GM12878 (cell line): ENCODE data around the gene OR8J1. TPM values are rescaled to one million over a fixed set of nuclear protein-coding genes. Genes with fewer than 3 reads are reported as not detected.

Experiments
- ATAC-seq: fragments of 200-7000 bp; cut with Tn5 transposase; 3 replicates; pipeline ENCODE4 v1.9.1; 2020; ENCODE audit warnings: mild to moderate bottlenecking, moderate library complexity
- Bru-seq: library from RNA; stranded (reverse); fragments of 400-500 nt; gene quantifications from one replicate; lab custom pipeline; 2021; lab: Mats Ljungman, UMichigan
- BruChase-seq, 2 experiments: library from RNA; stranded (reverse); fragments of 400-500 nt; gene quantifications; one replicate each; lab custom pipeline; 2021; lab: Mats Ljungman, UMichigan
- BruUV-seq: library from RNA; stranded (reverse); fragments of 400-500 nt; replicated peaks from 2 replicates; lab custom pipeline; 2021; lab: Mats Ljungman, UMichigan
- CTCF ChIA-PET: fragments of 300-600 bp; sonication (Branson Sonifier 250); formaldehyde crosslinking; extraction: SDS; loops from one replicate; lab custom pipeline; 2021; ENCODE audit warnings: inconsistent platforms; lab: Yijun Ruan, JAX
- POLR2A ChIA-PET: fragments of 350-600 bp; formaldehyde crosslinking; extraction: SDS; loops from one replicate; lab custom pipeline; 2021; ENCODE audit warnings: inconsistent platforms; lab: Charles Lee
- RAD21 ChIA-PET: fragments of 300-600 bp; sonication (Branson Sonifier 250); formaldehyde crosslinking; loops from one replicate; lab custom pipeline; 2023; ENCODE audit warnings: antibody characterized with exemption; ENCODE audit not compliant: unreplicated experiment; lab: Charles Lee
- SMC1A ChIA-PET: fragments of 300-600 bp; sonication (Branson Sonifier 250); formaldehyde crosslinking; loops from one replicate; lab custom pipeline; 2023; ENCODE audit not compliant: unreplicated experiment, uncharacterized antibody; lab: Charles Lee
- DNase-seq: peaks from one replicate; pipeline ENCODE4 v3.0.0-alpha.2; 2011; ENCODE audit warnings: low read depth, low spot score
- FAIRE-seq: peaks from 3 replicates; lab custom pipeline; 2011; peaks lifted over from hg19 to GRCh38; lab: Jason Lieb, UNC
- H2AFZ ChIP-seq: 2 replicates; pipeline ENCODE4 v1.6.0; 2011; ENCODE audit warnings: low read depth, low read length, control low read depth; ENCODE audit not compliant: control insufficient read depth
- H3K27ac ChIP-seq: 2 replicates; pipeline ENCODE4 v1.5.1; 2011; ENCODE audit warnings: control low read depth; ENCODE audit not compliant: control insufficient read depth, insufficient read depth
- H3K27me3 ChIP-seq, 2 experiments: replicated peaks in 1 of 2; 2 replicates each; pipeline versions ENCODE4 v1.6.0 to v1.6.1; 2011; ENCODE audit warnings: low read length in 1 of 2; ENCODE audit not compliant: control insufficient read depth in 2 of 2, insufficient read depth in 2 of 2
- H3K36me3 ChIP-seq, 2 experiments: 2 replicates each; pipeline ENCODE4 v1.5.1; 2011; ENCODE audit warnings: low read length in 1 of 2; ENCODE audit not compliant: control insufficient read depth in 2 of 2, insufficient read depth in 2 of 2
- H3K4me1 ChIP-seq: 2 replicates; pipeline ENCODE4 v1.6.1; 2011; ENCODE audit warnings: mild to moderate bottlenecking, low read length, moderate library complexity, mixed read lengths; ENCODE audit not compliant: control insufficient read depth, insufficient read depth
- H3K4me2 ChIP-seq: 2 replicates; pipeline ENCODE4 v1.6.0; 2011; ENCODE audit warnings: control low read depth; ENCODE audit not compliant: control insufficient read depth, insufficient read depth
- H3K4me3 ChIP-seq: fragments of 200-600 bp; sonication (generic); 2 replicates; pipeline ENCODE4 v1.5.1; 2016
- H3K79me2 ChIP-seq: 2 replicates; pipeline ENCODE4 v1.6.0; 2011; ENCODE audit warnings: low read length; ENCODE audit not compliant: control insufficient read depth, insufficient read depth
- H3K9ac ChIP-seq: 2 replicates; pipeline ENCODE4 v1.8.0; 2011; ENCODE audit warnings: low read length, control low read depth, mixed read lengths; ENCODE audit not compliant: control insufficient read depth, insufficient read depth
- H3K9me3 ChIP-seq: replicated peaks from 3 replicates; pipeline ENCODE4 v1.5.1; 2011; ENCODE audit warnings: mild to moderate bottlenecking, low read length; ENCODE audit not compliant: control insufficient read depth, insufficient read depth
- H4K20me1 ChIP-seq: 2 replicates; pipeline ENCODE4 v1.6.0; 2011; ENCODE audit not compliant: control insufficient read depth, insufficient read depth
- IKZF2 ChIP-seq, 2 experiments: fragments of 450-650 bp; IDR thresholded peaks; 2 replicates each; pipeline ENCODE4 v1.6.1; 2017; ENCODE audit warnings: mild to moderate bottlenecking in 2 of 2, moderate library complexity in 2 of 2
- KAT2A ChIP-seq: conservative IDR thresholded peaks from 2 replicates; pipeline ENCODE4 v1.6.1; 2011; ENCODE audit warnings: low read depth, low read length; ENCODE audit not compliant: control insufficient read depth
- SPI1 ChIP-seq: IDR thresholded peaks from 2 replicates; pipeline ENCODE4 v1.6.1; 2011; ENCODE audit warnings: low read depth, mild to moderate bottlenecking, low read length, moderate library complexity, borderline replicate concordance; ENCODE audit not compliant: insufficient read depth
- WGBS: methylation state at CpG from one replicate; pipeline ENCODE4 v1.1.6; 2016; ENCODE audit warnings: low lambda C conversion rate; ENCODE audit not compliant: insufficient replicate concordance, insufficient coverage; ENCODE audit errors: missing lambda C conversion rate; 5-methylcytosine and 5-hydroxymethylcytosine counted together
- in situ Hi-C: fragments of 300-500 bp; cut with MboI; formaldehyde crosslinking; loops from 9 replicates; pipeline ENCODE4 v1.14.3; 2018; ENCODE audit warnings: mixed read lengths
- intact Hi-C: fragments of 100-400 bp; cut with micrococcal nuclease; formaldehyde crosslinking; loops from one replicate; pipeline ENCODE4 v1.14.2; 2022; ENCODE audit not compliant: unreplicated experiment
- long read RNA-seq, 2 experiments: library from polyadenylated mRNA; unstranded; transcript quantifications; one replicate each; pipeline ENCODE4 v2.0.0, GENCODE V29; 2019 to 2020
- polyA minus RNA-seq, 3 experiments: library from RNA; depleted of rRNA, polyadenylated mRNA; stranded (reverse); fragments of >200 nt; gene quantifications; 2 replicates each; pipeline ENCODE4 v1.2.3, GENCODE V29; 2011
- polyA plus RNA-seq, 11 experiments: library from polyadenylated mRNA; depleted of rRNA in 4 of 11; unstranded in 6 of 11; stranded (reverse) in 5 of 11; fragments of >200 nt; fragmentation: Nextera tagmentation in 4 of 11; fragmentation: Illumina TruSeq in 1 of 11; extraction: Ambion mirVana in 4 of 11; extraction: Trizol in 1 of 11; gene quantifications; 1 replicate in 1 of 11; 2 replicates in 10 of 11; pipeline versions ENCODE4 v1.2.1 to v1.2.3, GENCODE V29; 2011 to 2016; ENCODE audit warnings: inconsistent platforms in 2 of 11, missing spikeins in 2 of 11, low read depth in 1 of 11
- total RNA-seq, 4 experiments: library from RNA; depleted of rRNA in 3 of 4; stranded (reverse); fragments of >200 nt in 3 of 4; fragmentation: Illumina TruSeq in 1 of 4; extraction: Trizol in 1 of 4; gene quantifications; 2 replicates each; pipeline versions ENCODE4 v1.2.1 to v1.2.3, GENCODE V29; 2013 to 2021

The OR8J1 gene, protein sequence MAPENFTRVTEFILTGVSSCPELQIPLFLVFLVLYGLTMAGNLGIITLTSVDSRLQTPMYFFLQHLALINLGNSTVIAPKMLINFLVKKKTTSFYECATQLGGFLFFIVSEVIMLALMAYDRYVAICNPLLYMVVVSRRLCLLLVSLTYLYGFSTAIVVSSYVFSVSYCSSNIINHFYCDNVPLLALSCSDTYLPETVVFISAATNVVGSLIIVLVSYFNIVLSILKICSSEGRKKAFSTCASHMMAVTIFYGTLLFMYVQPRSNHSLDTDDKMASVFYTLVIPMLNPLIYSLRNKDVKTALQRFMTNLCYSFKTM
- not detected in 2 replicates for total RNA-seq (2013; cell fraction: nucleolus; rRNA removed)
- total RNA-seq (2014; rRNA removed): not detected in 2 replicates
- not detected in 2 replicates for total RNA-seq (2014; rRNA removed; fragmentation: Illumina TruSeq; extraction: Trizol)
- total RNA-seq (2021): not detected in 2 replicates
- polyA plus RNA-seq (2011; ENCODE audit: low read depth): not detected
- polyA plus RNA-seq (2011; rRNA removed): not detected in 2 replicates
- polyA plus RNA-seq (2011; cell fraction: cytosol; rRNA removed): not detected in 2 replicates
- polyA plus RNA-seq (2011; cell fraction: nucleus; rRNA removed): not detected in 2 replicates
- polyA plus RNA-seq (2012): not detected in 2 replicates
- not detected in 2 replicates for polyA plus RNA-seq (2014; fragmentation: Illumina TruSeq; extraction: Trizol)
- polyA plus RNA-seq (2014; fragmentation: Nextera tagmentation; extraction: Ambion mirVana): not detected
- not detected in 2 replicates for polyA plus RNA-seq (2014; rRNA removed)
- not detected for polyA plus RNA-seq (2016; fragmentation: Nextera tagmentation; extraction: Ambion mirVana)
- not detected in 2 replicates for polyA minus RNA-seq (2011; rRNA and poly(A)+ RNA removed)
- not detected in 2 replicates for polyA minus RNA-seq (2011; cell fraction: cytosol; rRNA and poly(A)+ RNA removed)
- polyA minus RNA-seq (2011; cell fraction: nucleus; rRNA and poly(A)+ RNA removed): not detected in 2 replicates
- Bru-seq, nascent RNA: not detected
- BruChase-seq, experiment 1, labeled RNA remaining after a 6-hour chase: not detected
- not detected for BruChase-seq, experiment 2, labeled RNA remaining after a 2-hour chase
- long read RNA-seq, experiment 1: 0 reads
- long read RNA-seq, experiment 2: 0 reads

GRCh38 chr11:56353991-56354390, at the start of gene OR8J1:
TSS of gene OR8J1 (plus strand) at chr11:56354291. CDS start at chr11:56360247, 5,956 bp downstream.
- ChIA-PET RAD21 (no interaction called here), POLR2A (no interaction called here), SMC1A (no interaction called here), CTCF (no interaction called here)
- no peak within 1 kb of the TSS for H3K27ac ChIP-seq
- H3K9ac ChIP-seq: no peak within 1 kb of the TSS
- intact Hi-C loops: loop anchor here (5.0 kb wide), 1 partner anchor 57 kb away; no protein-coding TSS in a partner anchor
- no peaks in the 10 kb centered on the region for H3K9me3 ChIP-seq
- TF ChIP-seq IKZF2 (IDR thresholded peaks at IDR 0.05) (no peak), SPI1 (no peak), KAT2A (no peak)
- no peak within 1 kb of the TSS for H3K4me3 ChIP-seq
- no peaks in the 10 kb centered on the region for H3K79me2 ChIP-seq
- no peaks in the 10 kb centered on the region for H3K4me1 ChIP-seq
- H3K27me3 ChIP-seq: no peaks in the 10 kb centered on the region
- no TSS peak for BruUV-seq
- H4K20me1 ChIP-seq: no peaks in the 10 kb centered on the region
- DNase-seq (no peak), FAIRE-seq (no peak), ATAC-seq (no peak)
- no peak within 1 kb of the TSS for H3K4me2 ChIP-seq
- in situ Hi-C loops: no loop called here
- 13% methylated on average over 2 of the region's 2 CpGs for WGBS
- H3K36me3 ChIP-seq: no peaks in the 10 kb centered on the region
- H2AFZ ChIP-seq: no peak within 1 kb of the TSS
